IPS-20b (cell line): ENCODE data around the gene TFEC.
"Not testable (repeated sequence)": the region's sequence is repeated elsewhere in the genome, so short reads cannot be mapped to it uniquely, and the experiment has no call there.

Experiments
- H3K27ac ChIP-seq: one replicate; pipeline ENCODE4 v1.5.1; 2013; ENCODE audit warnings: low read length
- H3K27me3 ChIP-seq: 2 replicates; pipeline ENCODE4 v1.6.1; 2013; ENCODE audit warnings: mild to moderate bottlenecking, low read length, inconsistent platforms; ENCODE audit not compliant: insufficient read depth
- H3K36me3 ChIP-seq: 2 replicates; pipeline ENCODE4 v1.6.1; 2013; ENCODE audit warnings: low read depth, mild to moderate bottlenecking, inconsistent platforms, low read length, moderate library complexity; ENCODE audit not compliant: insufficient read depth
- H3K4me1 ChIP-seq: 2 replicates; pipeline ENCODE4 v1.6.1; 2013; ENCODE audit warnings: mild to moderate bottlenecking, control low read depth, inconsistent platforms, low read length, moderate library complexity; ENCODE audit not compliant: insufficient read depth
- H3K4me3 ChIP-seq: 2 replicates; pipeline ENCODE4 v1.5.1; 2013; ENCODE audit warnings: mild to moderate bottlenecking, low read length, inconsistent platforms
- H3K9ac ChIP-seq: 2 replicates; pipeline ENCODE4 v1.6.1; 2013; ENCODE audit warnings: low read depth, mild to moderate bottlenecking, inconsistent platforms, low read length, moderate library complexity
- H3K9me3 ChIP-seq: 2 replicates; pipeline ENCODE4 v1.6.1; 2013; ENCODE audit warnings: mild to moderate bottlenecking, low read depth, low read length, inconsistent platforms; ENCODE audit not compliant: insufficient read depth

The TFEC gene

GRCh38 chr7:115953592-115954255 is 76.8 kb downstream of the TFEC start:
- Histone ChIP-seq H3K27me3 (no peaks in the 10 kb centered on the region), H3K27ac (no peak overlapping the region), H3K4me3 (no peak overlapping the region), H3K9me3 (no peaks in the 10 kb centered on the region), H3K9ac (no peak overlapping the region), H3K4me1 (no peaks in the 10 kb centered on the region), H3K36me3 (no peaks in the 10 kb centered on the region)

GRCh38 chr7:115952832-115953231 is 77.7 kb downstream of the TFEC start:
- Histone ChIP-seq H3K27me3 (no peaks in the 10 kb centered on the region), H3K4me3 (no peak overlapping the region), H3K9ac (no peak overlapping the region), H3K4me1 (no peaks in the 10 kb centered on the region), H3K27ac (no peak overlapping the region), H3K9me3 (no peaks in the 10 kb centered on the region), H3K36me3 (no peaks in the 10 kb centered on the region)

- H3K4me1 ChIP-seq = no peaks in the 10 kb centered on the region
- no peaks in the 10 kb centered on the region for H3K27me3 ChIP-seq
- H3K36me3 ChIP-seq = no peaks in the 10 kb centered on the region
- H3K9ac ChIP-seq = no peak overlapping the region
- H3K27ac ChIP-seq = no peak overlapping the region
- H3K4me3 ChIP-seq = no peak overlapping the region
- no peaks in the 10 kb centered on the region for H3K9me3 ChIP-seq
These were observed 79.0 kb downstream of the TFEC start for GRCh38 chr7:115951547-115951946.

GRCh38 chr7:115941703-115942268 is 88.8 kb downstream of the TFEC start:
- no peaks in the 10 kb centered on the region for H3K4me1 ChIP-seq
- no peak overlapping the region for H3K9ac ChIP-seq
- no peak overlapping the region for H3K4me3 ChIP-seq
- H3K9me3 ChIP-seq = no peaks in the 10 kb centered on the region
- no peaks in the 10 kb centered on the region for H3K36me3 ChIP-seq
- H3K27me3 ChIP-seq = no peaks in the 10 kb centered on the region
- H3K27ac ChIP-seq = no peak overlapping the region

- Histone ChIP-seq H3K36me3 (no peaks in the 10 kb centered on the region), H3K4me3 (no peak overlapping the region), H3K9ac (no peak overlapping the region), H3K4me1 (no peaks in the 10 kb centered on the region), H3K9me3 (no peaks in the 10 kb centered on the region), H3K27ac (no peak overlapping the region), H3K27me3 (no peaks in the 10 kb centered on the region)
These were observed 90.0 kb downstream of the TFEC start for GRCh38 chr7:115940460-115941060.

- Histone ChIP-seq H3K4me1 (no peaks in the 10 kb centered on the region), H3K36me3 (no peaks in the 10 kb centered on the region), H3K9ac (no peak overlapping the region), H3K27me3 (no peaks in the 10 kb centered on the region), H3K4me3 (no peak overlapping the region), H3K27ac (no peak overlapping the region), H3K9me3 (no peaks in the 10 kb centered on the region)
These were observed 92.6 kb downstream of the TFEC start for GRCh38 chr7:115937960-115938359.

- Histone ChIP-seq H3K4me3 (no peak overlapping the region), H3K36me3 (no peaks in the 10 kb centered on the region), H3K27ac (no peak overlapping the region), H3K4me1 (no peaks in the 10 kb centered on the region), H3K9ac (no peak overlapping the region), H3K27me3 (no peaks in the 10 kb centered on the region), H3K9me3 (no peaks in the 10 kb centered on the region)
These were observed 97.1 kb downstream of the TFEC start for GRCh38 chr7:115933471-115933870.

GRCh38 chr7:115932880-115933279 is 97.7 kb downstream of the TFEC start:
- H3K36me3 ChIP-seq = no peaks in the 10 kb centered on the region
- H3K9ac ChIP-seq = no peak overlapping the region
- H3K9me3 ChIP-seq = no peaks in the 10 kb centered on the region
- no peak overlapping the region for H3K27ac ChIP-seq
- no peaks in the 10 kb centered on the region for H3K4me1 ChIP-seq
- no peaks in the 10 kb centered on the region for H3K27me3 ChIP-seq
- no peak overlapping the region for H3K4me3 ChIP-seq

- not testable (repeated sequence) for H3K4me3 ChIP-seq, H3K9me3 ChIP-seq, H3K9ac ChIP-seq, H3K27ac ChIP-seq, H3K4me1 ChIP-seq, H3K36me3 ChIP-seq, H3K27me3 ChIP-seq
These were observed 100.4 kb downstream of the TFEC start for GRCh38 chr7:115930184-115930583.

GRCh38 chr7:115929736-115930135 is 100.8 kb downstream of the TFEC start:
- not testable (repeated sequence) for H3K4me3 ChIP-seq, H3K9ac ChIP-seq, H3K36me3 ChIP-seq, H3K27ac ChIP-seq, H3K27me3 ChIP-seq, H3K9me3 ChIP-seq, H3K4me1 ChIP-seq

- Histone ChIP-seq H3K27me3 (no peaks in the 10 kb centered on the region), H3K9me3 (no peaks in the 10 kb centered on the region), H3K4me3 (no peak overlapping the region), H3K4me1 (no peaks in the 10 kb centered on the region), H3K27ac (no peak overlapping the region), H3K36me3 (no peaks in the 10 kb centered on the region), H3K9ac (no peak overlapping the region)
These were observed 106.2 kb downstream of the TFEC start for GRCh38 chr7:115924411-115924810.

GRCh38 chr7:115920367-115920766 is 110.2 kb downstream of the TFEC start:
- H3K36me3 ChIP-seq = no peaks in the 10 kb centered on the region
- no peaks in the 10 kb centered on the region for H3K9me3 ChIP-seq
- no peak overlapping the region for H3K27ac ChIP-seq
- H3K9ac ChIP-seq = no peak overlapping the region
- no peaks in the 10 kb centered on the region for H3K27me3 ChIP-seq
- no peaks in the 10 kb centered on the region for H3K4me1 ChIP-seq
- H3K4me3 ChIP-seq = no peak overlapping the region
